HG03432 (cell line): Measurements from ENCODE around the gene PIEZO2.
"Not testable (repeated sequence)": the region's sequence is repeated elsewhere in the genome, so short reads cannot be mapped to it uniquely, and the experiment has no call there.

Experiments
- ATAC-seq: cut with Tn5 transposase; IDR thresholded peaks from one replicate; pipeline ENCODE4 v1.9.1; 2021; ENCODE audit warnings: mild to moderate bottlenecking, moderate library complexity; ENCODE audit not compliant: unreplicated experiment

PIEZO2 gene

GRCh38 chr18:10930076-10930475, 219.3 kb downstream of the PIEZO2 start:
- ATAC-seq, result no peak

GRCh38 chr18:10928772-10929373, 220.5 kb downstream of the PIEZO2 start:
- ATAC-seq, result no peak

- peak; percentile 63 for ATAC-seq
Observed at GRCh38 chr18:10928011-10928771, 221.2 kb downstream of the PIEZO2 start.

GRCh38 chr18:10927286-10927992, 221.9 kb downstream of the PIEZO2 start:
- ATAC-seq, result no peak

GRCh38 chr18:10926621-10927161, 222.7 kb downstream of the PIEZO2 start:
- ATAC-seq, result no peak

- no peak for ATAC-seq
Observed at GRCh38 chr18:10924290-10924689, 225.1 kb downstream of the PIEZO2 start.

- no peak for ATAC-seq
Observed at GRCh38 chr18:10923551-10924070, 225.8 kb downstream of the PIEZO2 start.

GRCh38 chr18:10923141-10923540, 226.2 kb downstream of the PIEZO2 start:
- ATAC-seq, result no peak

- ATAC-seq, result not testable (repeated sequence)
Observed at GRCh38 chr18:10922712-10923111, 226.7 kb downstream of the PIEZO2 start.

- not testable (repeated sequence) for ATAC-seq
Observed at GRCh38 chr18:10920309-10920708, 229.1 kb downstream of the PIEZO2 start.

GRCh38 chr18:10919851-10920250, 229.5 kb downstream of the PIEZO2 start:
- ATAC-seq, result no peak

- no peak for ATAC-seq
Observed at GRCh38 chr18:10916865-10917264, 232.5 kb downstream of the PIEZO2 start.

- ATAC-seq, result no peak
Observed at GRCh38 chr18:10916387-10916786, 233.0 kb downstream of the PIEZO2 start.

- ATAC-seq, result not testable (repeated sequence)
Observed at GRCh38 chr18:10915748-10916147, 233.6 kb downstream of the PIEZO2 start.

- not testable (repeated sequence) for ATAC-seq
Observed at GRCh38 chr18:10914610-10915009, 234.8 kb downstream of the PIEZO2 start.

GRCh38 chr18:10913919-10914318, 235.4 kb downstream of the PIEZO2 start:
- no peak for ATAC-seq

GRCh38 chr18:10912790-10913545, 236.4 kb downstream of the PIEZO2 start:
- ATAC-seq, result no peak

- no peak for ATAC-seq
Observed at GRCh38 chr18:10909724-10910123, 239.6 kb downstream of the PIEZO2 start.

- ATAC-seq, result no peak
Observed at GRCh38 chr18:10908760-10909159, 240.6 kb downstream of the PIEZO2 start.

- no peak for ATAC-seq
Observed at GRCh38 chr18:10907749-10908148, 241.6 kb downstream of the PIEZO2 start.

GRCh38 chr18:10901329-10901728, 248.0 kb downstream of the PIEZO2 start:
- ATAC-seq, result no peak
